ENCODE results near the gene RNF227. TPM values are rescaled to one million over a fixed set of nuclear protein-coding genes. Genes with fewer than 3 reads are reported as not detected.

RNF227 gene
- total RNA-seq, 4 donors from 2014 or later: 0.94 to 8.6 (median 5.7) TPM

DNA sequence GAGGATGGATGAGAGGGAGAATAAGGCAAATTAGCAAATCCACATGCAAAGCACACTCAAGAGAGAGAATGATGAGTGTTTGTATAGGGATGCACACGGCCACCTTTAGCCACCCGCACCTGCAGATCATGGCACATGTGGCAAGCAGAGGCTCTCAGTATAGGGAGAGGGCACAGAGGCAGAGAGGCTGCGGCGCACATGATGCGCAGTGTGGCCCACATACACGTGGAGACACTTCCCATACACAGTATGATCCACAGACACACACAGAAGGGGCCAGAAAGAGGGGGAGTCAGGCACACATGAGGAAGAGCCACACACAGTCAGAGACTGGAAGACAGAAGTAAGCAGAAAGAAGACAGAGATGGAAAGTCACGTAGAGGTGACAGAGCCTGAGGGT is 34.0 kb downstream of the RNF227 start:
- H3K4me3 ChIP-seq: no peak overlapping the region
- H3K27ac ChIP-seq: peak overlapping the region in 2 of 4 donors; percentile 98 to 99
- intact Hi-C loops (cut with DNase I): no loop called here
- no peak for DNase-seq
- H3K36me3 ChIP-seq: peaks cover 0 to 39% (median 0%) of the 10 kb centered on the region in 3 donors
- peaks cover 26 to 61% (median 30%) of the 10 kb centered on the region in 3 donors for H3K4me1 ChIP-seq
- TF ChIP-seq, protein P1, sequence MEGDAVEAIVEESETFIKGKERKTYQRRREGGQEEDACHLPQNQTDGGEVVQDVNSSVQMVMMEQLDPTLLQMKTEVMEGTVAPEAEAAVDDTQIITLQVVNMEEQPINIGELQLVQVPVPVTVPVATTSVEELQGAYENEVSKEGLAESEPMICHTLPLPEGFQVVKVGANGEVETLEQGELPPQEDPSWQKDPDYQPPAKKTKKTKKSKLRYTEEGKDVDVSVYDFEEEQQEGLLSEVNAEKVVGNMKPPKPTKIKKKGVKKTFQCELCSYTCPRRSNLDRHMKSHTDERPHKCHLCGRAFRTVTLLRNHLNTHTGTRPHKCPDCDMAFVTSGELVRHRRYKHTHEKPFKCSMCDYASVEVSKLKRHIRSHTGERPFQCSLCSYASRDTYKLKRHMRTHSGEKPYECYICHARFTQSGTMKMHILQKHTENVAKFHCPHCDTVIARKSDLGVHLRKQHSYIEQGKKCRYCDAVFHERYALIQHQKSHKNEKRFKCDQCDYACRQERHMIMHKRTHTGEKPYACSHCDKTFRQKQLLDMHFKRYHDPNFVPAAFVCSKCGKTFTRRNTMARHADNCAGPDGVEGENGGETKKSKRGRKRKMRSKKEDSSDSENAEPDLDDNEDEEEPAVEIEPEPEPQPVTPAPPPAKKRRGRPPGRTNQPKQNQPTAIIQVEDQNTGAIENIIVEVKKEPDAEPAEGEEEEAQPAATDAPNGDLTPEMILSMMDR (IDR thresholded peaks at IDR 0.05): no peak
- TF ChIP-seq POLR2A (IDR thresholded peaks at IDR 0.05): no peak
- H3K9me3 ChIP-seq: no peaks in the 10 kb centered on the region
- WGBS, 2 donors: 57 to 67% methylated on average over 7 of the region's 7 CpGs
- no peaks in the 10 kb centered on the region for H3K27me3 ChIP-seq

DNA sequence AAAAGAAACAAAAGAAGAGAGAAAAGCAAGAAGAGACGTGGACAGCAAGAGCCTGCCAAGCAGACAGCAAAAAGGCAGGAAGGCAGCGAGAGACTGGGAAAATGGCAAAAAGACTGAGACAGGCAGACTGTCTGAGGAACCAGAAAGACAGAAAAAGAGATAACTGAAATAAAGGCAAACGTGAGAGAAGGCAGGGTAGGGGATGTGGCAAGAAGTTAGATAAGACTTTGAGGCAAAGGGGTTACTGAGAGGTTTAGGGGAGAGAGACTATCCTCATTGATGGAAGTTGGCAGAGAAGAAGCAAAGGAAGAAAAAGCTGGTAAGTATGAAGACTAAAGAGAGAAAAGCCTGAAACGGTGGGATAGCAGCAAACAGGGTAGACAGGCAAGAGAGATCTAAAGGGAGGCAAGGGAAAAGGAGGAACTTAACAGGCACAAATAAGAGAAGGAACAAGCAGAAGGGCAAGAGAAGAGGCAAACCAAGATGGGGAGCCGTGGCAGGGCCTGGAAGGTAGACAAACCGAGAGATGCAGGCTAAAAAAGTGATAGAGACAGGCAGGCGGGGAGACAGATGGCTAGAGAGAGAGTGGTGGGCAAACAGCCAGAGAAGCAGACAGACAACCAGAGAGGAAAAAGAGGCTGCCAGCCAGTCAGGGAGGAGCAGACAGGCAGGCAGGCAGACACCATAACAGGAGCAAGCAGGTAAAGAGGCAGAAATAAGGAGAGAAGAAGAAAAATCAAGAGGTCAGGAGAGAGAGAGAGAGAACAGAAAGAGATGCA is 34.6 kb downstream of the RNF227 start:
- Histone ChIP-seq H3K4me1 (peaks cover 20 to 55% (median 24%) of the 10 kb centered on the region in 3 donors), H3K27ac (peak overlapping the region in 2 of 4 donors; percentile 13 to 99), H3K36me3 (peaks cover 0 to 39% (median 0%) of the 10 kb centered on the region in 3 donors), H3K4me3 (no peak overlapping the region), H3K27me3 (no peaks in the 10 kb centered on the region), H3K9me3 (no peaks in the 10 kb centered on the region)
- intact Hi-C loops (cut with DNase I): no loop called here
- 44 to 47% methylated on average over 7 of the region's 7 CpGs for WGBS, 2 donors
- no peak for TF ChIP-seq POLR2A (IDR thresholded peaks at IDR 0.05)
- TF ChIP-seq, protein P1 (IDR thresholded peaks at IDR 0.05): no peak
- no peak for DNase-seq

DNA sequence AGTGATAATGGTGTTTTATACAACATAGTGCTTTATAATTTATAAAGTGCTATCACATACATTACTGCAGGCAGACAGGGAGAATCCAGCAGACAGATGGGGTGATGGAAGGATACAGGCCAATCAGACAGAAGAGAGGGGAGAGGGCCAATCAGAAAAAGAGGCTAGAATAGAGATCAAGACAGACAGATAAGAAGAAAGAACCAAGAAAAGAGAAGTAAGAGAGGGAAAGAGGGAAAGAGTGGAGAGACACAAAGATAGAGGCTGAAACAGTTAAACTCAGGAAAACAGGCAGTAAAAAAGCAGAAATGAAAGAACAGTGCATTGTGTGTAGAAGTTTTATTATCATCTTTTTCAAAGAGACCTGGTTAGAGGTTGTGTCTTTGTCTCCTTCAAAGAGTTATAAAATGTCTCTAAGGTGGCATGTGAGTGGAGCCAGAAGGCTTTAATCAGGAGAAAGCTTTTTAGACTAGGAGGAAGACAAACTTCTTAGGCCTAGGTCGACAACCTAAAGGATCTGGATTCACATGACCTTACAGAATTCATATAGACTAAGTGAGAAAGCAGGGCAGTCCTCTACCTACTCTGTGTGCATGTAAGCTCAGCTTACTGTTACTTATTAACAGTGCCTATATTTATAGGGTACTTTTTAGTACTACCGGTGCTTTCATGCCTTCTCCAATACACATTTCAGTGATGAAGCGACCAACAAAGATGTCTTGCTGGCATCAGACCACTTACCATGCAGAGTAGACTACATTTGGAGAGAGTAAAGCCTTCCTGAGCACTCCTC is 35.8 kb downstream of the RNF227 start:
- peaks cover 0 to 44% (median 0%) of the 10 kb centered on the region in 3 donors for H3K36me3 ChIP-seq
- DNase-seq: no peak
- H3K9me3 ChIP-seq: no peaks in the 10 kb centered on the region
- 81 to 90% methylated on average over 3 of the region's 3 CpGs for WGBS, 2 donors
- H3K4me3 ChIP-seq: no peak overlapping the region
- intact Hi-C loops (cut with DNase I): no loop called here
- peaks cover 14 to 44% (median 16%) of the 10 kb centered on the region in 3 donors for H3K4me1 ChIP-seq
- H3K27ac ChIP-seq: peak overlapping the region in 1 of 4 donors; percentile 16
- TF ChIP-seq, protein P1 (IDR thresholded peaks at IDR 0.05): no peak
- TF ChIP-seq POLR2A (IDR thresholded peaks at IDR 0.05): no peak
- no peaks in the 10 kb centered on the region for H3K27me3 ChIP-seq

DNA sequence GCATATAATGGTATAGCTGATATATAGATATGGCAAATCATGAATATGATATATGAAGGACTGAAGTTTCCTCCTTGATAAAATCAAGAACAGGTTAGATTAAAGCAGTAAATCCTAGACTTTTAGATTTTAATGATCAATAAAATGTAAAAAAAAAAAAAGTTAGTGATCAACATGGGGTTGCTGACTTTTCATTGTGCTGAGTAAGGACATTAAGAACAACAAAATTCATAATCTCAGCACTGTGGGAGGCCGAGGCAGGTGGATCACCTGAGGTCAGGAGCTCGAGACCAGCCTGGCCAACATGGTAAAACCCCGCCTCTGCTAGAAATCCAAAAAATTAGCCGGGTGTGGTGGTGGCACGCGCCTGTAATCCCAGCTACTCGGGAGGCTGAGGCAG is 37.9 kb downstream of the RNF227 start:
- Histone ChIP-seq H3K4me1 (peaks cover 12 to 31% (median 14%) of the 10 kb centered on the region in 3 donors), H3K9me3 (no peaks in the 10 kb centered on the region), H3K27me3 (no peaks in the 10 kb centered on the region), H3K4me3 (no peak overlapping the region), H3K27ac (no peak overlapping the region), H3K36me3 (peaks cover 0 to 50% (median 0%) of the 10 kb centered on the region in 3 donors)
- WGBS, 2 donors: 88 to 93% methylated on average over 6 to 7 of the region's 7 CpGs
- no peak for DNase-seq
- intact Hi-C loops (cut with DNase I): no loop called here
- TF ChIP-seq, protein P1 (IDR thresholded peaks at IDR 0.05): no peak
- TF ChIP-seq POLR2A (IDR thresholded peaks at IDR 0.05): no peak
